Keratinocyte (primary cell): ENCODE results near the gene STXBP1. TPM values are rescaled to one million over a fixed set of nuclear protein-coding genes. Genes with fewer than 3 reads are reported as not detected.

ENCODE experiments used
- DNase-seq: peaks from one replicate; pipeline ENCODE4 v3.0.0-alpha.2; 2011; ENCODE audit warnings: low read depth, missing footprints, low spot score
- FAIRE-seq: peaks from 2 replicates; lab custom pipeline; 2011; peaks lifted over from hg19 to GRCh38; lab: Jason Lieb, UNC
- H2AFZ ChIP-seq: 2 replicates; pipeline ENCODE4 v1.6.0; 2012; ENCODE audit warnings: low read length, control low read depth, inconsistent platforms; ENCODE audit not compliant: control insufficient read depth
- H3K27ac ChIP-seq: 2 replicates; pipeline ENCODE4 v1.5.1; 2011; ENCODE audit warnings: low read length; ENCODE audit not compliant: control insufficient read depth, insufficient read depth
- H3K27me3 ChIP-seq: 3 replicates; pipeline ENCODE4 v1.6.0; 2011; ENCODE audit warnings: low read length; ENCODE audit not compliant: control insufficient read depth, insufficient read depth; ENCODE audit errors: extremely low read depth
- H3K36me3 ChIP-seq, 2 experiments: 2 replicates in 1 of 2; 3 replicates in 1 of 2; pipeline ENCODE4 v1.5.1; 2011; ENCODE audit warnings: low read length in 2 of 2, mild to moderate bottlenecking in 1 of 2; ENCODE audit not compliant: control insufficient read depth in 2 of 2, insufficient read depth in 2 of 2; ENCODE audit errors: extremely low read depth in 1 of 2
- H3K4me1 ChIP-seq: 3 replicates; pipeline ENCODE4 v1.5.1; 2011; ENCODE audit warnings: low read length; ENCODE audit not compliant: control insufficient read depth, insufficient read depth; ENCODE audit errors: extremely low read depth
- H3K4me2 ChIP-seq: 3 replicates; pipeline ENCODE4 v1.6.0; 2011; ENCODE audit warnings: low read depth, low read length; ENCODE audit not compliant: control insufficient read depth, insufficient read depth; ENCODE audit errors: extremely low read depth
- H3K4me3 ChIP-seq, 3 experiments: fragments of 200-600 bp in 1 of 3; sonication (generic) in 1 of 3; 2 replicates in 2 of 3; 3 replicates in 1 of 3; pipeline ENCODE4 v1.5.1; 2011 to 2016; ENCODE audit warnings: low read length in 3 of 3, mild to moderate bottlenecking in 3 of 3, control low read depth in 2 of 3, inconsistent platforms in 1 of 3, low read depth in 1 of 3, mixed read lengths in 1 of 3, mixed run types in 1 of 3, moderate library complexity in 1 of 3; ENCODE audit not compliant: control insufficient read depth in 2 of 3, insufficient read depth in 2 of 3; ENCODE audit errors: extremely low read depth in 1 of 3
- H3K79me2 ChIP-seq: 2 replicates; pipeline ENCODE4 v1.6.0; 2012; ENCODE audit warnings: low read length; ENCODE audit not compliant: control insufficient read depth, insufficient read depth
- H3K9ac ChIP-seq: 3 replicates; pipeline ENCODE4 v1.6.0; 2011; ENCODE audit warnings: low read length; ENCODE audit not compliant: control insufficient read depth, insufficient read depth; ENCODE audit errors: extremely low read depth
- H3K9me1 ChIP-seq: 3 replicates; pipeline ENCODE4 v1.6.0; 2011; ENCODE audit warnings: low read length; ENCODE audit not compliant: control insufficient read depth, insufficient read depth; ENCODE audit errors: extremely low read depth
- H3K9me3 ChIP-seq: 2 replicates; pipeline ENCODE4 v1.5.1; 2012; ENCODE audit warnings: low read depth, low read length; ENCODE audit not compliant: control insufficient read depth
- H4K20me1 ChIP-seq: 3 replicates; pipeline ENCODE4 v1.6.0; 2011; ENCODE audit warnings: low read length; ENCODE audit not compliant: control insufficient read depth, insufficient read depth; ENCODE audit errors: extremely low read depth
- EZH2 ChIP-seq: IDR thresholded peaks from one replicate; pipeline ENCODE4 v1.6.1; 2012; ENCODE audit warnings: inconsistent platforms, mild to moderate bottlenecking, low read length, moderate library complexity
- dilution Hi-C: fragments of 300-500 bp; cut with MboI; formaldehyde crosslinking; loops from one replicate; pipeline ENCODE4 v1.7.0; 2020; ENCODE audit warnings: low sequenced_read_pairs; ENCODE audit not compliant: extremely low pct_ligation_motif_present
- polyA plus RNA-seq, 5 experiments: library from polyadenylated mRNA; depleted of rRNA in 3 of 5; stranded (reverse) in 3 of 5; stranded (forward) in 1 of 5; unstranded in 1 of 5; fragments of >200 nt; gene quantifications; 1 replicate in 1 of 5; 2 replicates in 3 of 5; 3 replicates in 1 of 5; pipeline versions ENCODE4 v1.2.1 to v1.2.3, GENCODE V29; 2011 to 2012; ENCODE audit warnings: missing spikeins in 2 of 5, low read depth in 1 of 5, low replicate concordance in 1 of 5
- TF ChIP-seq, protein P1 (sequence below), 3 experiments: IDR thresholded peaks in 1 of 3; conservative IDR thresholded peaks in 1 of 3; optimal IDR thresholded peaks in 1 of 3; 2 replicates in 2 of 3; 3 replicates in 1 of 3; pipeline versions ENCODE3 to v1.5.1; 2011; ENCODE audit warnings: low read length in 3 of 3, mild to moderate bottlenecking in 3 of 3, moderate library complexity in 2 of 3, control low read depth in 1 of 3, inconsistent platforms in 1 of 3; ENCODE audit not compliant: insufficient read depth in 2 of 3; ENCODE audit errors: extremely low read depth in 1 of 3

The STXBP1 gene
- polyA plus RNA-seq, 1 donor (not counting 4 experiments of a cell fraction or from before 2014, with no cell fraction given) = 17.1 TPM

DNA sequence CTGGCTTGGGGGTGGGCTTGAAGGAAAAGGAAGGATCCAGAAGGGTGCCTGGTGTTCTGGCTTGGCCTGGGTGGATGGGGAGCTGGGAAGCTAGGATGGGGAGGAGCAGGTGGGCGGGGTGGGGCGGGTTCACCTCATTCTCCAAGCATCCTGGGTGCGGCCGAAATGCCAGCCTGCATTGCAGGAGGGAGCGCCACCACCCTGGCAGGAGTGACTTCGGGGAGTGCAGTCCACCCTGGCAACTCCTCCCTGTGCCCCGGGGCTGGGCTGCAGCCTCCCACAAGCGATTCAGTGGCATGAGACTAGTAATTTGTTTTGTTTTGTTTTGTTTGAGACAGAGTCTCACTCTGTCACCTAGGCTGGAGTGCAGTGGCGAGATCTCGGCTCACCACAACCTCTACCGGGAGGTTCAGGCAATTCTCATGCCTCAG is 109.3 kb downstream of the STXBP1 start:
- H3K79me2 ChIP-seq = no peaks in the 10 kb centered on the region
- H3K9ac ChIP-seq = no peak overlapping the region
- dilution Hi-C loops = no loop called here
- peak overlapping the region; percentile 40 for H2AFZ ChIP-seq
- H3K4me2 ChIP-seq = peak overlapping the region; percentile 27
- DNase-seq (no peak), FAIRE-seq (no peak)
- no peaks in the 10 kb centered on the region for H3K36me3 ChIP-seq
- no peaks in the 10 kb centered on the region for H4K20me1 ChIP-seq
- no peak for TF ChIP-seq EZH2
- TF ChIP-seq, protein P1, sequence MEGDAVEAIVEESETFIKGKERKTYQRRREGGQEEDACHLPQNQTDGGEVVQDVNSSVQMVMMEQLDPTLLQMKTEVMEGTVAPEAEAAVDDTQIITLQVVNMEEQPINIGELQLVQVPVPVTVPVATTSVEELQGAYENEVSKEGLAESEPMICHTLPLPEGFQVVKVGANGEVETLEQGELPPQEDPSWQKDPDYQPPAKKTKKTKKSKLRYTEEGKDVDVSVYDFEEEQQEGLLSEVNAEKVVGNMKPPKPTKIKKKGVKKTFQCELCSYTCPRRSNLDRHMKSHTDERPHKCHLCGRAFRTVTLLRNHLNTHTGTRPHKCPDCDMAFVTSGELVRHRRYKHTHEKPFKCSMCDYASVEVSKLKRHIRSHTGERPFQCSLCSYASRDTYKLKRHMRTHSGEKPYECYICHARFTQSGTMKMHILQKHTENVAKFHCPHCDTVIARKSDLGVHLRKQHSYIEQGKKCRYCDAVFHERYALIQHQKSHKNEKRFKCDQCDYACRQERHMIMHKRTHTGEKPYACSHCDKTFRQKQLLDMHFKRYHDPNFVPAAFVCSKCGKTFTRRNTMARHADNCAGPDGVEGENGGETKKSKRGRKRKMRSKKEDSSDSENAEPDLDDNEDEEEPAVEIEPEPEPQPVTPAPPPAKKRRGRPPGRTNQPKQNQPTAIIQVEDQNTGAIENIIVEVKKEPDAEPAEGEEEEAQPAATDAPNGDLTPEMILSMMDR (optimal IDR thresholded peaks at IDR 0.05 in 1 of 3, IDR thresholded peaks at IDR 0.05 in 1 of 3, conservative IDR thresholded peaks at IDR 0.05 in 1 of 3; ENCODE audit: extremely low read depth in 1 of 3, insufficient read depth in 2 of 3, low read length in 3 of 3) = no peak
- H3K9me3 ChIP-seq = no peaks in the 10 kb centered on the region
- peaks cover 15% of the 10 kb centered on the region for H3K4me1 ChIP-seq
- no peak overlapping the region for H3K27ac ChIP-seq
- H3K27me3 ChIP-seq = no peaks in the 10 kb centered on the region
- no peak overlapping the region for H3K4me3 ChIP-seq
- H3K9me1 ChIP-seq = no peaks in the 10 kb centered on the region

DNA sequence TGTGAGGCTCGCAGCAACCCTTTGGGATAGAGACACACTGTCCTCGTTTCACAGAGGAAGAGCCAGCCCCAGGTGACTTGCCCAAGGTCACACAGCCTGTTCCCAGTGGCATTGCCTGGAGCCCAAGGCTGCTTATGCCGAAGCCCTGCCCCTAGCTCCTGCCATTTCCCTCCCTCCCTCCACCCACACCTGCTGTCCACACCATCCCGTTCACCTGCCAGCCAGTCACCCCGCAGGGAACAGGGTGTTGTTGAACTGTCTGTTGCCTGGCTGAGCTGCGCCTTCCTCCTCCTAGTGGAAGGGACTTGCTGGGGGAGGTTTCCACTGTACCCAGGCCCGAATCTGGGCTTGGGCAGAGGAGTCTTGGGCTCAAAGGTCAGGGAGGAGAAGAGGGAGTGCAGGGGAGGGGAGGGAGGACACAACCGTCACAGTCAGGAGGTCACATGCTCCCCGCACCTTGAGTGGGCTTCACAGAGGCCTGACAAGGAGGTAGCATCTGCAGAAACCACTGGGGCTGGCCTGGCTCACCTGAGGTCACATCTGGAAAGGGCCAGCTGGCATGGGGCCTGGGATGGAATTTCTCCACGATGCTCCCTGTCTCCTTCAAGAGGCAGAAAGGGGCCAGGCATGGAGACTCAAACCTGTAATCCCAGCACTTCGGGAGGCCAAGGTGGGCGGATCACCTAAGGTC is 110.1 kb downstream of the STXBP1 start:
- Histone ChIP-seq H3K27ac (no peak overlapping the region), H3K4me1 (peaks cover 14% of the 10 kb centered on the region), H3K9ac (no peak overlapping the region), H3K27me3 (no peaks in the 10 kb centered on the region), H2AFZ (no peak overlapping the region), H4K20me1 (no peaks in the 10 kb centered on the region), H3K4me2 (no peak overlapping the region), H3K9me1 (no peaks in the 10 kb centered on the region), H3K4me3 (no peak overlapping the region), H3K9me3 (no peaks in the 10 kb centered on the region), H3K36me3 (no peaks in the 10 kb centered on the region), H3K79me2 (no peaks in the 10 kb centered on the region)
- TF ChIP-seq, protein P1 (optimal IDR thresholded peaks at IDR 0.05 in 1 of 3, IDR thresholded peaks at IDR 0.05 in 1 of 3, conservative IDR thresholded peaks at IDR 0.05 in 1 of 3; ENCODE audit: extremely low read depth in 1 of 3, insufficient read depth in 2 of 3, low read length in 3 of 3) = no peak
- TF ChIP-seq EZH2 = no peak
- DNase-seq (no peak), FAIRE-seq (no peak)
- dilution Hi-C loops = no loop called here
